Epithelial cell of alveolus of lung (primary cell): ENCODE data around the gene SLC35A4. TPM values are rescaled to one million over a fixed set of nuclear protein-coding genes. Genes with fewer than 3 reads are reported as not detected.

Experiments used
- total RNA-seq: library from RNA; depleted of rRNA; stranded (reverse); fragments of >200 nt; gene quantifications from 2 replicates; pipeline ENCODE4 v1.2.1, GENCODE V29; 2015

SLC35A4 gene, protein sequence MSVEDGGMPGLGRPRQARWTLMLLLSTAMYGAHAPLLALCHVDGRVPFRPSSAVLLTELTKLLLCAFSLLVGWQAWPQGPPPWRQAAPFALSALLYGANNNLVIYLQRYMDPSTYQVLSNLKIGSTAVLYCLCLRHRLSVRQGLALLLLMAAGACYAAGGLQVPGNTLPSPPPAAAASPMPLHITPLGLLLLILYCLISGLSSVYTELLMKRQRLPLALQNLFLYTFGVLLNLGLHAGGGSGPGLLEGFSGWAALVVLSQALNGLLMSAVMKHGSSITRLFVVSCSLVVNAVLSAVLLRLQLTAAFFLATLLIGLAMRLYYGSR
- 39.0 and 45.8 TPM in 2 replicates for total RNA-seq

DNA sequence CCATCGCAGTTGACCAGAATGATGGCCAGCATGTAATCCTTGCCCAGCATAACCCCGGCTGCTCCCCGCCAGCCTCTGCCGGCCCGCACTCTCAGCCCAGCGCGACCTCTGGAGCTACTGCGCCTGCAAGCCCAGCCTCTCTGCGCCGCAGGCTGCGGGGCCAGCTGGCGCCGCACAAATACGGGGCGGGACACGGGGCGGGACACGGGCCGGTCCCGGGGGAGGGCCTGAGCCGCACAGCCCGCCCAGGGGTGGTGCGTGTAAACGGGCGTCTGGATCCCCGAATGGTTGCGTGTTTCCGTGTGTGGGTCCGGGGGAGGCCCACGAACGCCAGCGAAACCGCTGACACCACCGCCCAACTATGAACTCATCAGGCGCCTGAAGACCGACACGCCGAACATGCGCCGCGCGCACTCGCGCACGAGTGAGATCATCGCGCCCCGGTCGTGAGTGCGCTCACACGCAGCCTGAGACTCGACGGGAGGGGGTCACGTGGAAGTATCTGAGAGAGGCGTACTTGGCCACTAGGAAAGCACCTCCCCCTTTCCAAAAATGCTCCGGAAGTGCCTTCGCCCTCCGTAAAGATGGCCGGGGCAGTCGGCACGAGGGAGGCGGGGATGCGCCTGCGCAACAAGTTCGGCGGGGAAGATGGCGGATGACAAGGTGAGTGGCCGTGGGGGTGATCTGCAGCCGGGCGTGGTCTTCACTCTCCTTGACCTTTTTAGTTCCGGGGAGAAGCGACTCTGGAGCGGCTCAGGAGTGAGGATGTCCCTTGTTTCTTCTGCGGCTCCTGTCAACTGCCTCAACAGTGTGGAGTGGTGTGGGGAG lies at the start of gene SLC35A4, which contains the start of gene APBB3:
SLC35A4 (plus strand) TSS at position 633 of the 828 bp plus-strand sequence. CDS start 2,342 bp downstream, outside the sequence.
APBB3 (minus strand) TSS at position 403 of the 828 bp plus-strand sequence; CDS start at position 50, 353 bp downstream.

DNA sequence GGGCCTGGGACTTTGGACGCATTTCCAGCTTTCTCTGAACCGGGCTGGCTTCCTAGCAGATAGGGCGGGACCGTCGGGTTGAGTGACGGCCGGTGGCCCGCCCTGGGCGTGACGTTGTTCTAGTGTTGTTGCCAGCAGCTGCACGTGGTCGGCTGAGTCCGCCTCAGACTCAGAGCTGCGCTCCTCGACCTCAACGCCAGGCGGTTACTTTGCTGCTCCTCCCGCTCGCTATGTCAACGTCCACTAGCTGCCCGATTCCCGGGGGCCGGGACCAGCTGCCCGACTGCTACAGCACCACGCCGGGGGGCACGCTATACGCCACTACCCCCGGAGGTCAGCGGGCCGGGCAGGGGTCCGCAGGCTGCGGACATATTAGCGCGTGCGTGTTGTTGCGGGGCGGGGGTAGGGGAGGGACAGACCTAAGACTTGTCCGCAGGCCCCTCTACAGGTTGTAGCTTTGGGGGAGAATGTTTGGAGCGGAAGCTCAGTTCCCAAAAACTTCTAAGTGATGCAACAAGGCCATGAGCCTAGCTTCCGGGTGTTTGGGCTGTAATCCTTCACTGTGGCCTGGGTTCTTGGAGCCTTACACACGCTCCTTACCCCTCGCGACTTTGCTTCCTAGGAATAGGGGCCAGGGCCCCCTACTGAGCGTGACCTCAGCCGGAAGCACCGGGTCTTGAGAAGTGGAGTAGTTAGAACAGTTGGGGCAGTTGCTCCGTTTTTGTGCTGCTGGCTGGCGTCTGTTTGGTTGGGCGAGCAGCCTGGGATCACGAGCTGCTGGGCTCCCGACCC lies 16.9 kb upstream of the SLC35A4 start, which contains the start of gene EIF4EBP3:
EIF4EBP3 (plus strand) TSS at position 155 of the 792 bp plus-strand sequence; CDS start at position 231, 76 bp downstream.

DNA sequence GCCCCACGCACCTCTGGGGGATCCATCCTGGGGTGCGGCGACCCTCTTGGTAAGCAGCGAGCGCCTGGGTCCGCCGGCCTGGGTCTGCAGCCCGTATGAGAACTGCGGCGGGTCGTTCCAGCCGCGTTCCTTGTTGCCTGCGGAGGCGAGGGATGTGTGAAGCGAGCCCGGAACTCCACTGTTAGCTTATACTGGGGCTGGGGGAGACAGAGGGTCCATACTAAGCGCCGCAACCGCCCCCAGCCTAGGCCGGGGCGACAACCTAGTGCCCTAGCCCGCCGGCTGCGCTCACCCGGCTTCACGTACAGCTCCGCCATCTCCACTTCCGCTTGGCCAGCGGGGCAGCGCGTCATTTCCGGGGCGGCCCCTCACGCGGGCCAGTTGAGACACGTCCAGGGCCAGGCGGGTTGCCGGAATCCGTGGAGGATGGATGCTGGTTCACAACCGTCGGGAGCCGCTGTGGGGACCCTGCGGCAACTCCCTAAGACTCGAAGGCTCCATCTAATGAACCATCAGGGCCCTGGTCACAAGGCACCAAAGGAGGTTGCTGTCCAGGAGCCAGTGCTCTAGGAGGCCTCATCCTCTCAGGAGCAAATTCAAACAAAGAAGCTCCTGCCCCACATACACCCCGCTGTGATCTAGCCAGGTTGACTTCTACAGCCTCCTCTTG lies 7.4 kb upstream of the SLC35A4 start, which contains the start of gene SRA1:
SRA1 (minus strand) TSS at position 338 of the 670 bp plus-strand sequence; CDS start at position 317, 21 bp downstream.

Other genes starting within 250 kb of the SLC35A4 start
- gene HBEGF, start 218.2 kb upstream of the SLC35A4 start, total RNA-seq, result 2.9 and 18.6 TPM in 2 replicates
- not detected in 2 replicates for gene SLC4A9, start 204.6 kb upstream of the SLC35A4 start, total RNA-seq
- gene ANKHD1, start 163.0 kb upstream of the SLC35A4 start, total RNA-seq, result 26.5 and 68.3 TPM in 2 replicates
- gene EIF4EBP3, start 17.2 kb upstream of the SLC35A4 start, total RNA-seq, result 2.1 and 3.3 TPM in 2 replicates
- 40.7 and 84.2 TPM in 2 replicates for gene SRA1, start 7.4 kb upstream of the SLC35A4 start, total RNA-seq
- gene APBB3, start 230 bp upstream of the SLC35A4 start, total RNA-seq, result 5.4 and 6.9 TPM in 2 replicates
- 0.26 and 1.8 TPM in 2 replicates for gene CD14, start 68.3 kb downstream of the SLC35A4 start, total RNA-seq
- 4.9 and 50.5 TPM in 2 replicates for gene TMCO6, start 74.6 kb downstream of the SLC35A4 start, total RNA-seq
- gene NDUFA2, start 82.8 kb downstream of the SLC35A4 start, total RNA-seq, result 58.6 and 67.5 TPM in 2 replicates
- 63.4 and 92.9 TPM in 2 replicates for gene IK, start 83.0 kb downstream of the SLC35A4 start, total RNA-seq
- 16.8 and 16.9 TPM in 2 replicates for gene WDR55, start 100.1 kb downstream of the SLC35A4 start, total RNA-seq
- gene DND1, start 108.7 kb downstream of the SLC35A4 start, total RNA-seq, result 0.26 and 0.64 TPM in 2 replicates
- gene HARS1, start 126.5 kb downstream of the SLC35A4 start, total RNA-seq, result 41.6 and 81.6 TPM in 2 replicates
- 23.9 and 25.6 TPM in 2 replicates for gene HARS2, start 126.6 kb downstream of the SLC35A4 start, total RNA-seq
- 30.4 TPM in 2 replicates for gene ZMAT2, start 135.6 kb downstream of the SLC35A4 start, total RNA-seq
- not detected in 2 replicates for gene PCDHA1, start 221.3 kb downstream of the SLC35A4 start, total RNA-seq
- gene PCDHA2, start 230.0 kb downstream of the SLC35A4 start, total RNA-seq, result not detected in 2 replicates
- under 0.01 TPM in 1 of 2 replicates, not detected in the other for gene PCDHA3, start 236.2 kb downstream of the SLC35A4 start, total RNA-seq
- 0.48 TPM in 1 of 2 replicates, not detected in the other for gene PCDHA4, start 242.2 kb downstream of the SLC35A4 start, total RNA-seq